ENCODE data around the gene C11orf68.

C11orf68 gene

DNA sequence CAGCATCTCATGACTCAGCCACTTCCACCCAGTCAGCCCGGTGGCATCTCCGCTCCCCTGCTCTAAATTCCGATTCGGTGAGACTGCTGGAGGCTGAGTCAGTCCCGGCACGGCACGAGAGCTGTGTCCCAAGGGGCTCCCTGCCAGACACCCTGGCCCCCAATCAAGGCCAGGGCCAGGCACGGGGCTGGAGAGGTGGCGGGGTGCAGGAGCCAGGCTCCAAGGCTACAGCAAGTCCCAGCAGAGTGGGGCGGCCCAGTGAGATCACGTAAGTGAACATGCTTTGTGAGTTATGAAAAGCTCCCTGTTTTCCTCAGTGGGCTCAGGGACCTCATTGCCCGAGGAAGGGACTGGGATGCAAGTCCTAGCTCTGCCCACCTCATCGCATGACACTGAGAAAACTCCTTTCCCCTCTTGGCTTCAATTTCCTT is 3.0 kb downstream of the C11orf68 start:
- no peak for DNase-seq
- CTCF ChIA-PET: interaction anchor here (0.9 to 2.4 kb wide), 3 partner anchors 26 to 31 kb away, joined by 3 to 7 read pairs (median 3); partner anchors contain the start of genes CCDC85B and FIBP
- peaks cover 24% of the 10 kb centered on the region for H3K36me3 Mint-ChIP-seq
- no peak overlapping the region for H3K27ac Mint-ChIP-seq
- H3K27me3 Mint-ChIP-seq: peaks cover 18% of the 10 kb centered on the region
- no peak overlapping the region for H3K4me3 Mint-ChIP-seq
- no peaks in the 10 kb centered on the region for H3K9me3 Mint-ChIP-seq
- H3K4me1 Mint-ChIP-seq: peaks cover 35% of the 10 kb centered on the region

DNA sequence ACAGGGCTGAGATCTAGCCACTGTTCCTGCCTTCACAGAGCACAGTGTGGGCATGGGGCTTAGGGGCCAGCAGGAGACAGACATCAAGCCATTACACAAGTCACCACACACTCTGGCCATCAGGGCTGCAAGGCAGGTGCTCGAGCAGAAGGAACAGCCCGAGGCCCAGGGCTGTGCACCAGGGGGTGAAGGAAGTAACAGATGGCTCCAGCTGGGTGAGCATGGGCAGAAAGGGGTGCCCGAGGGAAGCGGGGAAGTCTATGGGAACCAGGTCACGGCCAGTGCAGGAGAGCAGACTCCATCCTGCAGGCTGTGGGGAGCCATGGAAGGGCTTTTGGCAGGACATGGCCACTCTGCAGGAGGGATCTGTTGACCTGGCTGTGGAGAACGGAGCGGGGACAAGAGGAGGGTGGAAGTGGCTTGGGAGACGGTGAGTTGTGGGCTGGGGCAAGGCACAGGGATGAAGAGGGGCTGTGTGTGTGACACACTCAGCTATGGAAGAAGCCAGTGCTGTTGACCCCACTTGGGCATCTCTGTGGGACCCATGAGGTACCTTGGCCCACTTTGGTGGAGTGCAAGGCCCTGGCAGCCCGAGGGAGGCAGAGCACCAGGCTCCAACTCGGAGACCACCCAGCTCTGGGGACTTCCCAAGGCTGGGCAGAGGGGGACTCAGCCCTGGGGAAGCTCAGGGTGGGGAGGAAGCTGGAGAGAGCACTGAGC is 3.6 kb downstream of the C11orf68 start:
- CTCF ChIA-PET: interaction anchor here (0.9 to 2.4 kb wide), 3 partner anchors 25 to 30 kb away, joined by 3 to 7 read pairs (median 3); partner anchors contain the start of genes CCDC85B and FIBP
- peaks cover 22% of the 10 kb centered on the region for H3K36me3 Mint-ChIP-seq
- H3K9me3 Mint-ChIP-seq: no peaks in the 10 kb centered on the region
- no peak overlapping the region for H3K4me3 Mint-ChIP-seq
- peaks cover 23% of the 10 kb centered on the region for H3K27me3 Mint-ChIP-seq
- DNase-seq: no peak
- no peak overlapping the region for H3K27ac Mint-ChIP-seq
- H3K4me1 Mint-ChIP-seq: peaks cover 31% of the 10 kb centered on the region

GRCh38 chr11:65912845-65913244 is 6.0 kb downstream of the C11orf68 start:
- Mint-ChIP-seq H3K4me3 (no peak overlapping the region), H3K4me1 (peaks cover 29% of the 10 kb centered on the region), H3K9me3 (no peaks in the 10 kb centered on the region), H3K36me3 (peaks cover 16% of the 10 kb centered on the region), H3K27me3 (peaks cover 35% of the 10 kb centered on the region), H3K27ac (no peak overlapping the region)
- no peak for DNase-seq
- CTCF ChIA-PET: interaction anchor here (1.4 to 1.7 kb wide), 2 partner anchors 24 to 28 kb away, joined by 6 to 11 read pairs; partner anchors contain the start of gene FIBP

DNA sequence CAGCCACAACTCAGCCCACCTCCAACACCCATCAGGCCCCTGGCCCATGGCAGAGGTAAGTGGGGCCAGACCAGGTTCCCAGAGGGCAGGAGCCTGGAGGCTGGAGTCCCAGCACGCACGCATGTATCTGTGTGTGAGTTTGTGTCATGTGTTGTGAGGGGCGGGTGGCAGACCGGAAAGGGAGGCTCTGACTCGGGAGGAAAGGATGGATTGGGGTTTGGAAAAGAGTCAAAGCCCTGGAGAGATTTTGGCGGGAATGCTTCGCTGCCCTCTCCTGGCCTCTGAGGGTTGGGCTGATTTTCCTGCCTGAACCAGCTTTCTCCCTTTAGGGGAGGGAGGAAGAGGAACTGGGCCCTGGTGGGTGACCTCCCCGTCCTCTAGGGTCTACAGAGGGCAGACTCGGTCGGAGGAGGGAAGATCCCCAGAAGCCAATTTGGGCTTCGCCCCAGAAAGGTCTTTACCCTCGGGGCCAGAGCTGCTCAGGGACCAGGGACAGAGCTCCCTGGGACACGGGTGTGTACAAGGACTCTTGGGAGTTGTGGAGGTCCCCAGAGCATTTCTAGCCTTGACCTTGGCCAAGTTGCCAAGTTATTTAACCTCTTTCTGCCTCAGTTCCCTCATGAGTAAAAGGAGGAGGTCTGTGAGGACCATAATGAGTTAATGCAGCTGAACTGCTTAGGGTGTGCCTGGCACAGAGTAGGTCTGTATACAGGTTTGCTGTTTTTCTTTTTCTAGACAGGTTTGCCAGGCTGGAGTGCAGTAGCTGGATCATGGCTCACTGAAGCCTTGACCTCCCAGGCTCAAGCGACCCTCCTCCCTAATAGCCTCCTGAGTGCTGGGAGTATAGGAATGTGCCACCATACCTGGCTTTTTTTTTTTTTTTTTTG is 6.9 kb downstream of the C11orf68 start:
- Mint-ChIP-seq H3K4me1 (peaks cover 25% of the 10 kb centered on the region), H3K27ac (no peak overlapping the region), H3K4me3 (no peak overlapping the region), H3K36me3 (peaks cover 12% of the 10 kb centered on the region), H3K9me3 (no peaks in the 10 kb centered on the region), H3K27me3 (peaks cover 44% of the 10 kb centered on the region)
- CTCF ChIA-PET: interaction anchor here (0.7 to 1.7 kb wide), 6 partner anchors 11 to 60 kb away, joined by 3 to 11 read pairs (median 4); partner anchors contain the start of gene FIBP
- no peak for DNase-seq

GRCh38 chr11:65907878-65908277 is 11.0 kb downstream of the C11orf68 start:
- H3K27me3 Mint-ChIP-seq: peaks cover 71% of the 10 kb centered on the region
- H3K4me3 Mint-ChIP-seq: peak overlapping the region; percentile 29
- H3K9me3 Mint-ChIP-seq: no peaks in the 10 kb centered on the region
- DNase-seq: no peak
- H3K4me1 Mint-ChIP-seq: peaks cover 7% of the 10 kb centered on the region
- H3K27ac Mint-ChIP-seq: no peak overlapping the region
- CTCF ChIA-PET: interaction anchor here (1.5 to 2.5 kb wide), 2 partner anchors 9 to 23 kb away, joined by 7 to 10 read pairs; no protein-coding TSS in a partner anchor
- no peaks in the 10 kb centered on the region for H3K36me3 Mint-ChIP-seq

- no peak for DNase-seq
- no peaks in the 10 kb centered on the region for H3K36me3 Mint-ChIP-seq
Observed at GRCh38 chr11:65906602-65907001, 12.3 kb downstream of the C11orf68 start.

DNA sequence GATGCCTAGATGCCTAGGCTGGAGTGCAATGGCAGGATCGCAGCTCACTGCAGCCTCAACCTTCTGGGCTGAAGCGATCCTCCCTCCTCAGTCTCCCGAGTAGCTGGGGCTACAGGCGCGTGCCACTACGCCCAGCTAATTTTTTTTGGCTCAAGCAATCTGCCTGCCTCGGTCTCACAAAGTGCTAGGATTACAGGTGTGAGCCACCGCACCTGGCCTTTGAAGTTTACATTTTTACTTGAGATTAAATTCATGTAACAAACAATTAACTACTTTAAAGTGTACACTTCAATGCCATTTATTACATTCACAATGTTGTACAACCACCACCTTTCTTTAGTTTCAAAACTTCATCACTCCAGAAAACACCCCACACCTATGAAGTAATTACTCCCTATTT is 15.1 kb downstream of the C11orf68 start:
- peaks cover 70% of the 10 kb centered on the region for H3K27me3 Mint-ChIP-seq
- H3K4me1 Mint-ChIP-seq: peaks cover 22% of the 10 kb centered on the region
- H3K36me3 Mint-ChIP-seq: no peaks in the 10 kb centered on the region
- DNase-seq: no peak
- no peak overlapping the region for H3K4me3 Mint-ChIP-seq
- H3K27ac Mint-ChIP-seq: no peak overlapping the region
- CTCF ChIA-PET: interaction anchor here (0.6 to 1.2 kb wide), 2 partner anchors 19 to 135 kb away, joined by 3 to 4 read pairs; no protein-coding TSS in a partner anchor
- H3K9me3 Mint-ChIP-seq: no peaks in the 10 kb centered on the region

More at GRCh38 chr11:65906602-65907001, 12.3 kb downstream of the C11orf68 start:
- CTCF ChIA-PET: interaction anchor here (1.4 to 2.7 kb wide), 4 partner anchors 8 to 22 kb away, joined by 3 to 14 read pairs (median 5); no protein-coding TSS in a partner anchor
- Mint-ChIP-seq H3K4me3 (no peak overlapping the region), H3K4me1 (peaks cover 15% of the 10 kb centered on the region), H3K27ac (no peak overlapping the region), H3K27me3 (peaks cover 75% of the 10 kb centered on the region), H3K9me3 (no peaks in the 10 kb centered on the region)

- H3K36me3 Mint-ChIP-seq: no peaks in the 10 kb centered on the region
- CTCF ChIA-PET: interaction anchor here (1.8 to 10.5 kb wide), 2 partner anchors 15 to 85 kb away, joined by 4 to 142 read pairs; partner anchors contain the start of genes CCDC85B and FIBP
- no peaks in the 10 kb centered on the region for H3K9me3 Mint-ChIP-seq
- no peak overlapping the region for H3K27ac Mint-ChIP-seq
- H3K27me3 Mint-ChIP-seq: peaks cover 71% of the 10 kb centered on the region
- H3K4me1 Mint-ChIP-seq: peaks cover 24% of the 10 kb centered on the region
- no peak overlapping the region for H3K4me3 Mint-ChIP-seq
- DNase-seq: no peak
Observed at GRCh38 chr11:65903068-65903481, 15.8 kb downstream of the C11orf68 start.

GRCh38 chr11:65900899-65901180 is 18.0 kb downstream of the C11orf68 start:
- peaks cover 54% of the 10 kb centered on the region for H3K27me3 Mint-ChIP-seq
- H3K4me1 Mint-ChIP-seq: peaks cover 36% of the 10 kb centered on the region
- DNase-seq: no peak
- peak overlapping the region; percentile 62 for H3K4me3 Mint-ChIP-seq
- H3K27ac Mint-ChIP-seq: no peak overlapping the region
- no peaks in the 10 kb centered on the region for H3K9me3 Mint-ChIP-seq
- no peaks in the 10 kb centered on the region for H3K36me3 Mint-ChIP-seq
- CTCF ChIA-PET: interaction anchor here (1.5 to 10.5 kb wide), 4 partner anchors 11 to 41 kb away, joined by 4 to 142 read pairs (median 4); partner anchors contain the start of genes CCDC85B, FIBP and MUS81

- H3K4me1 Mint-ChIP-seq: peaks cover 40% of the 10 kb centered on the region
- CTCF ChIA-PET: interaction anchor here (1.6 to 10.5 kb wide), 3 partner anchors 11 to 40 kb away, joined by 4 to 142 read pairs (median 5); partner anchors contain the start of genes CCDC85B, FIBP and MUS81
- H3K9me3 Mint-ChIP-seq: no peaks in the 10 kb centered on the region
- peak; percentile 96 for DNase-seq
- peak within 1 kb of the TSS; percentile 69 for H3K4me3 Mint-ChIP-seq
- no peaks in the 10 kb centered on the region for H3K36me3 Mint-ChIP-seq
- H3K27ac Mint-ChIP-seq: peak within 1 kb of the TSS; percentile 73
- peaks cover 52% of the 10 kb centered on the region for H3K27me3 Mint-ChIP-seq
Observed at GRCh38 chr11:65900125-65900898, 18.6 kb downstream of the C11orf68 start, which contains the start of gene FOSL1. Gene FOSL1 (minus strand): TSS chr11:65900388. CDS start chr11:65900339, 49 bp downstream.

DNA sequence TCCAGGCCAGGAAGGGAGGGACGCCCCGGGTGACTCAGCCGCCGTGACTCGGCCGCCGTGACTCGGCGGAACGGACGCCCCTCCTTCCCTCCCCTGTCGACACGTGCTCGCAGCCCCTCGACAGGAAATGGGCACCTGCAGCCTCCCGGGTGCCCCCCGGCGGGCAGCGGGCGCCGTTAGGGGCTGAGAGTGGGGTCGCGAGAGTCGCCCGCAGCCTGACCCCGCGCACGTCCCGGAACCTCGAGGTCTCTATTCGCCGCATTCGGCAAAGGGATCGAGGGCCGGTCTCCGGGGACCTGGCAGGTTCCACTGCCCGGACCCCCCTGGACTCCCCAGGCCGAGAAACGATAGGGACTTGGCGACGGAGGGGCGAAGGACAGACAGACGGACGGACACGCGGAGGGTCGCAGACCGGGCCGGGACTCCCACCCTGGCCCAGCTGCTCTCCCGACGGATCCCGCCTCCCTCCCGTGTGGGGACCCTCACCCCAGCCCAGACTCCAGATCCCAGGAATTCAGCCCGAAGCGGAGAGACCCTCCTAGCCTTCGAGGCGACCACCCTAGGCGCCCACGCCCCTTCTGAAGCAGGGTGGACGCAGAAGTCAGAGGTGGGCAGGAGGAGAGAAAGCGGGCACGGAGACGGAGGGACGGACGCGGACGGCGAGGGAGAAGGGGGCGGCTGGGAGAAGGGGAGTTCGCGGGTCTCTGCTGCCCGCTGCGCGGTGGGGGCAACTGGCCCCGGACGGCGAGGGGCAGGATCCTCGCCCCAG is 19.3 kb downstream of the C11orf68 start:
- peaks cover 44% of the 10 kb centered on the region for H3K4me1 Mint-ChIP-seq
- no peaks in the 10 kb centered on the region for H3K9me3 Mint-ChIP-seq
- no peak overlapping the region for H3K27ac Mint-ChIP-seq
- no peaks in the 10 kb centered on the region for H3K36me3 Mint-ChIP-seq
- H3K4me3 Mint-ChIP-seq: peak overlapping the region; percentile 69
- CTCF ChIA-PET: interaction anchor here (0.6 to 10.5 kb wide), 3 partner anchors 12 to 301 kb away, joined by 4 to 142 read pairs (median 5); partner anchors contain the start of genes CCDC85B, FIBP and MUS81
- H3K27me3 Mint-ChIP-seq: peaks cover 46% of the 10 kb centered on the region
- peak; percentile 73 for DNase-seq

DNA sequence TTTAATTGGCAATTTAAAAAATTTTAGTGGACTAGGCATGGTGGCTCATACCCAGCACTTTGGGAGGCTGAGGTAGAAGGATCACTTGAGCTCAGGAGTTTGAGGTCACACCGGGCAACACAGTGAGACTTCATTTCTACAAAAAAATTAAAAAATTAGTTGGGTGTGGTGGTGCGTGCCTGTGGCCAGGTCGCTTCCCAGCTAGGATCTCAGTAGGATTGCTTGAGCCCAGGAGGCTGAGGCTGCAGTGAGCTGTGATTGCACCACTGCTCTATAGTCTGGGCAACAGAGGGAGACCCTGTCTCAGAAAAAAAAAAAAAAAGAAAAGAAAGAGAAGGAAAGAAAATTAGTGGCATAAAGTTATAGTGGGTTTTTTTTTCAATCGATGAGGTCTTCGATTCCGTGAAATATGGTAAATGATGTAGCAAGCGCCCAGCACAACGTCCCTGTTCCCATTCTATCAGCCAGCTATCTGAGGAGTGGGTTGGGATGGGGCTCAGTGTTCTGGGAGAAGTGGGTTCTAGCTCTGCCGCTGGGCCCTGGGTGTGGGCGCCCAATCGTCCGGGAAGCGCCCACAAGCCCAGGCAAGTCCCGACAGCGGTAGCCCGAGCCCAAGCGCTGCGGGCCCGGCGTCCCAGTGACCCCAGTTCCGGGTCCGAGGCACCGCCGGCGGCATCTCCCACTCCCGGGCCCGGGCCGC is 20.1 kb downstream of the C11orf68 start:
- CTCF ChIA-PET: interaction anchor here (0.6 to 10.5 kb wide), 6 partner anchors 9 to 302 kb away, joined by 3 to 142 read pairs (median 4); partner anchors contain the start of genes CCDC85B, FIBP and MUS81
- H3K4me1 Mint-ChIP-seq: peaks cover 50% of the 10 kb centered on the region
- DNase-seq: no peak
- peak overlapping the region; percentile 73 for H3K4me3 Mint-ChIP-seq
- no peaks in the 10 kb centered on the region for H3K36me3 Mint-ChIP-seq
- H3K9me3 Mint-ChIP-seq: no peaks in the 10 kb centered on the region
- H3K27me3 Mint-ChIP-seq: peaks cover 40% of the 10 kb centered on the region
- peak overlapping the region; percentile 72 for H3K27ac Mint-ChIP-seq
